Measurements from ENCODE around the gene MSMB.
"Not testable (repeated sequence)": the region's sequence is repeated elsewhere in the genome, so short reads cannot be mapped to it uniquely, and the experiment has no call there.

Gene MSMB

GRCh38 chr10:46000538-46000937 is 45.5 kb downstream of the MSMB start:
- H3K36me3 ChIP-seq (replicated peaks in 1 of 2; ENCODE audit: control insufficient read depth in 2 of 2, insufficient read depth in 2 of 2, low read length in 2 of 2) = peaks cover 16 to 83% of the 10 kb centered on the region in 2 donors
- H2BK12ac ChIP-seq (ENCODE audit: low read length) = no peak overlapping the region
- no peak overlapping the region for H3K14ac ChIP-seq (ENCODE audit: low read length)

DNA sequence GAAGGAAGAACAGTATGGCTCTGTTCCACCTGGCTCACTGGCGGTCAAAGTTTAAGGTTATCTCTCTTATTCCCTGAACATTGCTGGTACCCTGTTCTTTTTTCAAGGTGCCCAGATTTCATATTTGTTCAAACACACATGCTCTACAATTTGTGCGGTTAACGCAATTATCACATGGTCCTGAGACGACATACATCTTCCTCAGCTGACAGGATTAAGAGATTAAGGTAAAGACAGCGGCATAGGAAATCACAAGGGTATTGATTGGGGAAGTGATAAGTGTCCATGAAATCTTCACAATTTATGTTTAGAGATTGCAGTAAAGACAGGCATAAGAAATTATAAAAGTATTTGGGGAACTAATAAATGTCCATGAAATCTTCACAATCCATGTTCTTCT is 46.1 kb downstream of the MSMB start:
- peaks cover 14 to 77% of the 10 kb centered on the region in 2 donors for H3K36me3 ChIP-seq (replicated peaks in 1 of 2; ENCODE audit: control insufficient read depth in 2 of 2, insufficient read depth in 2 of 2, low read length in 2 of 2)
- DNase-seq (ENCODE audit: low spot score) = not testable (repeated sequence)

More at GRCh38 chr10:46000538-46000937, 45.5 kb downstream of the MSMB start:
- H2BK15ac ChIP-seq (ENCODE audit: low read length) = no peak overlapping the region
- WGBS, 2 donors (ENCODE audit: extremely low coverage in 2 of 2, insufficient read length in 2 of 2, insufficient replicate concordance in 1 of 2) = no CpG with 5 or more reads among the region's 1 CpG
- H3K18ac ChIP-seq (ENCODE audit: low read length) = no peak overlapping the region
- no peak overlapping the region for H2BK5ac ChIP-seq (ENCODE audit: low read length)
- H2AK5ac ChIP-seq (ENCODE audit: low read depth, low read length) = no peak overlapping the region
- H3K4ac ChIP-seq (ENCODE audit: low read length) = no peak overlapping the region
- no peak overlapping the region for H3K23ac ChIP-seq (ENCODE audit: low read depth, low read length, poor library complexity)
- no peaks in the 10 kb centered on the region for H3K27me3 ChIP-seq (ENCODE audit: control insufficient read depth in 3 of 3, insufficient read depth in 3 of 3, low read depth in 1 of 3, low read length in 3 of 3)
- H2BK120ac ChIP-seq (ENCODE audit: low read depth, low read length) = no peak overlapping the region
- H3K9ac ChIP-seq (ENCODE audit: low read depth, low read length, poor library complexity) = no peak overlapping the region
- H3K4me1 ChIP-seq (ENCODE audit: control insufficient read depth in 2 of 2, insufficient read depth in 1 of 2, low read depth in 1 of 2, low read length in 2 of 2) = no peaks in the 10 kb centered on the region
- no peak overlapping the region for H4K91ac ChIP-seq (ENCODE audit: low read depth, low read length, poor library complexity)
- H3K79me1 ChIP-seq (ENCODE audit: low read depth, low read length) = no peaks in the 10 kb centered on the region
- no peak overlapping the region for H2AFZ ChIP-seq (ENCODE audit: low read length)
- H3K4me2 ChIP-seq (ENCODE audit: insufficient read depth, low read length, poor library complexity, severe bottlenecking) = no peak overlapping the region
- H3K4me3 ChIP-seq (ENCODE audit: low read length in 2 of 2) = no peak overlapping the region
- H3K9me3 ChIP-seq (replicated peaks in 1 of 2; ENCODE audit: control insufficient read depth in 2 of 2, insufficient read depth in 1 of 2, low read depth in 1 of 2, low read length in 2 of 2) = no peaks in the 10 kb centered on the region
- DNase-seq (ENCODE audit: low spot score) = no peak
- peak overlapping the region; percentile 30 for H4K8ac ChIP-seq (ENCODE audit: low read depth, low read length)
- H3K27ac ChIP-seq (replicated peaks; ENCODE audit: low read length) = no peak overlapping the region

DNA sequence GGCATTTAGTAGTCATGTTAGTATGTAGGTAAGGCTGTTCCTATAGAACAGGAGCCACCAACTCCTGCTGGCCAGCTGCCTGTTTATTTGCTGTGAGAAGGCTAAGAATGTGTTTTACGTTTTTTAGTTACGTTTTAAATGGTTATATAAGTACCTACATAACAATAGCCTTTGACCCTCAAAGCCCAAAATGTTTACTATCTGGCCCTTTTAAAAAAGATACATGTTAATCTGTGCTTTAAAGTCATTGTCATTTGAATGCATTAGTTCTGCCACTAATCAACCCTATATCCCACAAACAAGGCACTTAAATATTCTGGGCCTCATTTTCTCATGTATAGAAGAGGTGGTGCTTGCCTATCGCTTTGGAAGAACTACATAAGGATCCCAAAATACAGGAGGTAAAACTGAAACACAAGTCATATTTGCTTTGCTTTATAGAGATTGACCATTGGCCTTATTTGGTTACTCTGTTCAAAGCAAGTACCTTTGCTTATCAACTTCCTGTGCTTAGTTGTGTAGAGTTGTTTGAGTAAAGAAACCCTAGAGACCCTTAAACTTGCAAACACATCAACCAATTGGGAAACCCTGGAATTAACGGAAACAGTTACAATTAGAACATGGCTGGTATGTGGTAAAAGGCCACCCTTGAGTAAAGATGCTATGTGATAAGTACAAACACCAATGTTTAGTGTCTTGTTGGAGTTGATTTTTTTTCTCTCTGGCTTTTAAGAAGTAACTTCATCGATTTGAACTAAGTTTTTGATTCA is 47.9 kb downstream of the MSMB start:
- H3K4ac ChIP-seq (ENCODE audit: low read length) = no peak overlapping the region
- no peak overlapping the region for H3K4me2 ChIP-seq (ENCODE audit: insufficient read depth, low read length, poor library complexity, severe bottlenecking)
- H3K18ac ChIP-seq (ENCODE audit: low read length) = no peak overlapping the region
- H3K36me3 ChIP-seq (replicated peaks in 1 of 2; ENCODE audit: control insufficient read depth in 2 of 2, insufficient read depth in 2 of 2, low read length in 2 of 2) = peaks cover 10 to 69% of the 10 kb centered on the region in 2 donors
- no peaks in the 10 kb centered on the region for H3K79me1 ChIP-seq (ENCODE audit: low read depth, low read length)
- H4K8ac ChIP-seq (ENCODE audit: low read depth, low read length) = no peak overlapping the region
- no peak overlapping the region for H2BK5ac ChIP-seq (ENCODE audit: low read length)
- WGBS, 2 donors (ENCODE audit: extremely low coverage in 2 of 2, insufficient read length in 2 of 2, insufficient replicate concordance in 1 of 2) = no CpG with 5 or more reads among the region's 5 CpGs
- H2AFZ ChIP-seq (ENCODE audit: low read length) = no peak overlapping the region
- no peak overlapping the region for H3K14ac ChIP-seq (ENCODE audit: low read length)
- H3K9me3 ChIP-seq (replicated peaks in 1 of 2; ENCODE audit: control insufficient read depth in 2 of 2, insufficient read depth in 1 of 2, low read depth in 1 of 2, low read length in 2 of 2) = no peaks in the 10 kb centered on the region
- no peaks in the 10 kb centered on the region for H3K4me1 ChIP-seq (ENCODE audit: control insufficient read depth in 2 of 2, insufficient read depth in 1 of 2, low read depth in 1 of 2, low read length in 2 of 2)
- no peak overlapping the region for H2BK15ac ChIP-seq (ENCODE audit: low read length)
- no peak overlapping the region for H2BK120ac ChIP-seq (ENCODE audit: low read depth, low read length)
- no peak overlapping the region for H2BK12ac ChIP-seq (ENCODE audit: low read length)
- no peak overlapping the region for H3K9ac ChIP-seq (ENCODE audit: low read depth, low read length, poor library complexity)
- no peak overlapping the region for H3K23ac ChIP-seq (ENCODE audit: low read depth, low read length, poor library complexity)
- no peaks in the 10 kb centered on the region for H3K27me3 ChIP-seq (ENCODE audit: control insufficient read depth in 3 of 3, insufficient read depth in 3 of 3, low read depth in 1 of 3, low read length in 3 of 3)
- H3K27ac ChIP-seq (replicated peaks; ENCODE audit: low read length) = no peak overlapping the region
- H3K4me3 ChIP-seq (ENCODE audit: low read length in 2 of 2) = no peak overlapping the region
- DNase-seq (ENCODE audit: low spot score) = no peak
- no peak overlapping the region for H2AK5ac ChIP-seq (ENCODE audit: low read depth, low read length)
- no peak overlapping the region for H4K91ac ChIP-seq (ENCODE audit: low read depth, low read length, poor library complexity)

More for the DNA sequence above, 46.1 kb downstream of the MSMB start:
- H3K9ac ChIP-seq (ENCODE audit: low read depth, low read length, poor library complexity); H3K4me1 ChIP-seq (ENCODE audit: control insufficient read depth in 2 of 2, insufficient read depth in 1 of 2, low read depth in 1 of 2, low read length in 2 of 2); H3K79me1 ChIP-seq (ENCODE audit: low read depth, low read length); H3K14ac ChIP-seq (ENCODE audit: low read length); H4K91ac ChIP-seq (ENCODE audit: low read depth, low read length, poor library complexity); H2BK15ac ChIP-seq (ENCODE audit: low read length); H2BK120ac ChIP-seq (ENCODE audit: low read depth, low read length); H3K27me3 ChIP-seq (ENCODE audit: control insufficient read depth in 3 of 3, insufficient read depth in 3 of 3, low read depth in 1 of 3, low read length in 3 of 3); H3K9me3 ChIP-seq (replicated peaks in 1 of 2; ENCODE audit: control insufficient read depth in 2 of 2, insufficient read depth in 1 of 2, low read depth in 1 of 2, low read length in 2 of 2); H4K8ac ChIP-seq (ENCODE audit: low read depth, low read length); H2AK5ac ChIP-seq (ENCODE audit: low read depth, low read length); H3K4ac ChIP-seq (ENCODE audit: low read length); H2BK5ac ChIP-seq (ENCODE audit: low read length); H3K27ac ChIP-seq (replicated peaks; ENCODE audit: low read length); H3K23ac ChIP-seq (ENCODE audit: low read depth, low read length, poor library complexity); H2AFZ ChIP-seq (ENCODE audit: low read length); H3K4me3 ChIP-seq (ENCODE audit: low read length in 2 of 2); H2BK12ac ChIP-seq (ENCODE audit: low read length); H3K18ac ChIP-seq (ENCODE audit: low read length); H3K4me2 ChIP-seq (ENCODE audit: insufficient read depth, low read length, poor library complexity, severe bottlenecking): not testable (repeated sequence)
- WGBS, 2 donors (ENCODE audit: extremely low coverage in 2 of 2, insufficient read length in 2 of 2, insufficient replicate concordance in 1 of 2) = no CpG with 5 or more reads among the region's 5 CpGs

DNA sequence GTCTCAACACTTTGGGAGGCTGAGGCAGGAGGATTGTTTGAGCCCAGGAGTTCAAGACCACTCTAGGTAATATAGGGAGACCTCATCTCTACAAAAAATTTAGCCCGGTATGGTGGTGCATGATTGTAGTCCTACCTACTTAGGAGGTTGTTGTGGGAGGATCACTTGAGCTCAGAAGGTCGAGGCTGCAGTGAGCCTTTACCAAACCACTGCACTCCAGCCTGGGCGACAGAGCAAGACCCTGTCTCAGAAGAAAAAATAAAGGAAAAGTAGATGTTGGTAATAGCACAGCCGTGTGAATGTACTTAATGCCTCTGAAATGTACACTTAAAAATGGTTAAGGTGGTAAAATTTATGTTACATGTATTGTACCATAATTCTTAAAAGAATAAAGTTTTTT is 48.5 kb downstream of the MSMB start:
- Histone ChIP-seq H3K4me3 (ENCODE audit: low read length in 2 of 2) (no peak overlapping the region), H2BK5ac (ENCODE audit: low read length) (no peak overlapping the region), H3K14ac (ENCODE audit: low read length) (no peak overlapping the region), H3K4ac (ENCODE audit: low read length) (no peak overlapping the region), H3K79me1 (ENCODE audit: low read depth, low read length) (no peaks in the 10 kb centered on the region), H2BK120ac (ENCODE audit: low read depth, low read length) (no peak overlapping the region), H3K18ac (ENCODE audit: low read length) (no peak overlapping the region), H4K91ac (ENCODE audit: low read depth, low read length, poor library complexity) (no peak overlapping the region), H3K23ac (ENCODE audit: low read depth, low read length, poor library complexity) (no peak overlapping the region), H3K27me3 (ENCODE audit: control insufficient read depth in 3 of 3, insufficient read depth in 3 of 3, low read depth in 1 of 3, low read length in 3 of 3) (no peaks in the 10 kb centered on the region), H3K27ac (replicated peaks; ENCODE audit: low read length) (no peak overlapping the region), H4K8ac (ENCODE audit: low read depth, low read length) (no peak overlapping the region), H3K36me3 (replicated peaks in 1 of 2; ENCODE audit: control insufficient read depth in 2 of 2, insufficient read depth in 2 of 2, low read length in 2 of 2) (peaks cover 7 to 67% of the 10 kb centered on the region in 2 donors), H2BK15ac (ENCODE audit: low read length) (no peak overlapping the region), H3K4me2 (ENCODE audit: insufficient read depth, low read length, poor library complexity, severe bottlenecking) (no peak overlapping the region), H3K9me3 (replicated peaks in 1 of 2; ENCODE audit: control insufficient read depth in 2 of 2, insufficient read depth in 1 of 2, low read depth in 1 of 2, low read length in 2 of 2) (no peaks in the 10 kb centered on the region), H3K4me1 (ENCODE audit: control insufficient read depth in 2 of 2, insufficient read depth in 1 of 2, low read depth in 1 of 2, low read length in 2 of 2) (no peaks in the 10 kb centered on the region), H2AK5ac (ENCODE audit: low read depth, low read length) (no peak overlapping the region), H3K9ac (ENCODE audit: low read depth, low read length, poor library complexity) (no peak overlapping the region), H2BK12ac (ENCODE audit: low read length) (no peak overlapping the region), H2AFZ (ENCODE audit: low read length) (no peak overlapping the region)
- DNase-seq (ENCODE audit: low spot score) = no peak
- no CpG with 5 or more reads among the region's 4 CpGs for WGBS, 2 donors (ENCODE audit: extremely low coverage in 2 of 2, insufficient read length in 2 of 2, insufficient replicate concordance in 1 of 2)
